Subcutaneous abdominal adipose tissue (tissue), 5 donors: ENCODE results near the gene TEK.
A peak's percentile ranks its signal among the peaks of the same experiment; 100 is the strongest.

Experiments used
- H3K27ac ChIP-seq: one replicate; pipeline ENCODE4 v1.7.0; 2013; ENCODE audit warnings: low read depth, mild to moderate bottlenecking, inconsistent platforms, low read length, moderate library complexity
- H3K27me3 ChIP-seq, 5 donors: one replicate each; pipeline ENCODE4 v1.7.0; 2013; ENCODE audit warnings: low read length in 5 of 5, inconsistent platforms in 1 of 5; ENCODE audit not compliant: control insufficient read depth in 5 of 5, insufficient read depth in 4 of 5
- H3K36me3 ChIP-seq, 5 donors: one replicate each; pipeline ENCODE4 v1.7.0; 2013; ENCODE audit warnings: low read length in 5 of 5; ENCODE audit not compliant: control insufficient read depth in 5 of 5, insufficient read depth in 5 of 5
- H3K4me1 ChIP-seq, 5 donors: one replicate each; pipeline ENCODE4 v1.7.0; 2013; ENCODE audit warnings: low read length in 5 of 5, mild to moderate bottlenecking in 3 of 5, moderate library complexity in 1 of 5; ENCODE audit not compliant: control insufficient read depth in 5 of 5, insufficient read depth in 5 of 5
- H3K4me3 ChIP-seq, 5 donors: one replicate each; pipeline ENCODE4 v1.7.0; 2013; ENCODE audit warnings: low read length in 5 of 5, low read depth in 1 of 5
- H3K9ac ChIP-seq, 5 donors: one replicate each; pipeline ENCODE4 v1.7.0; 2013; ENCODE audit warnings: low read length in 5 of 5, mild to moderate bottlenecking in 4 of 5, moderate library complexity in 3 of 5
- H3K9me3 ChIP-seq, 5 donors: one replicate each; pipeline ENCODE4 v1.7.0; 2013; ENCODE audit warnings: low read length in 5 of 5; ENCODE audit not compliant: control insufficient read depth in 5 of 5
- donor health status: healthy.
- donor health status: healthy.
- donor health status: healthy.
- donor health status: healthy.
- donor health status: healthy.

TEK gene

DNA sequence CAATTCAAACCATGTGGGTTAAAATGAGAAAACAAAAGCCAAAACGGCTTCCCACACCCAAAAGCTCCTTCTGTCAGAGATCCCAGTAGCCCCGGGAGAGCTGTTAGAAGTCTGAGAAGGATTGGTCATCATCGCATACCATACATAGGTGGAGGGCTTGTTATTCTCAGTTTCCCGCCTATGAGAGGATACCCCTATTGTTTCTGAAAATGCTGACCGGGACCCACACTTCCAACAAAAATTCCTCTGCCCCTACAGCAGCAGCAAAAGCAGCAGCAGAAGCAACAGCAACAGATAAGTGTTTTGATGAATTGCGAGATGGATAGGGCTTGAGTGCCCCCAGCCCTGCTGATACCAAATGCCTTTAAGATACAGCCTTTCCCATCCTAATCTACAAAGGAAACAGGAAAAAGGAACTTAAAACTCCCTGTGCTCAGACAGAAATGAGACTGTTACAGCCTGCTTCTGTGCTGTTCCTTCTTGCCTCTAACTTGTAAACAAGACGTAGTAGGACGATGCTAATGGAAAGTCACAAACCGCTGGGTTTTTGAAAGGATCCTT is at the start of gene TEK:
Gene TEK, plus strand, starts transcription at position 245 of the 561 bp plus-strand sequence. CDS start 366 bp downstream, outside the sequence.
- Histone ChIP-seq H3K27me3 (no peaks in the 10 kb centered on the region), H3K9ac (peak within 1 kb of the TSS in 4 of 5 donors; percentile 36 to 91 (median 58)), H3K27ac (peak within 1 kb of the TSS; percentile 69), H3K4me1 (peaks cover 0 to 11% (median 7%) of the 10 kb centered on the region in 5 donors), H3K4me3 (peak within 1 kb of the TSS; percentile 48 to 78 (median 57)), H3K9me3 (no peaks in the 10 kb centered on the region), H3K36me3 (no peaks in the 10 kb centered on the region)

DNA sequence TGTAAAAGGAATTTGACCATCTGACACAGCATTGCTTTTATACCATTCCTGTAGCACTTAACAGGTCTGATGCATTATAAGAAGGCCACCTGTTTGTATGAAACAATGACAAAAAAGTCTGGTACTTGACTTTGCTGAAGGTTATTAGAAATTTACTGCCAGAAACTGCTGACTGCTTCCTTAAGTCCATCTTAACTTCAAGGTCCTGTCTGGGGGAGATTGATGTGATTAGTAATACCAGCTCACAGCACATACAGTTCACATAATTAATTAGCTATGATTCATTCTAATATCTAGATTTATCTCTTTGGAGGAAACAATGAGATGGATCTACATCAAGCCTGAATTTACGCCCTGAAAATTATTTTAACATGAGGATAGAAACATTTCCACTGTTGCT is 49.6 kb upstream of the TEK start:
- H3K27me3 ChIP-seq: no peaks in the 10 kb centered on the region
- H3K9me3 ChIP-seq: no peaks in the 10 kb centered on the region
- peaks cover 0 to 10% (median 2%) of the 10 kb centered on the region in 5 donors for H3K36me3 ChIP-seq
- peaks cover 0 to 13% (median 6%) of the 10 kb centered on the region in 5 donors for H3K4me1 ChIP-seq
- no peak overlapping the region for H3K4me3 ChIP-seq
- no peak overlapping the region for H3K27ac ChIP-seq
- H3K9ac ChIP-seq: no peak overlapping the region

DNA sequence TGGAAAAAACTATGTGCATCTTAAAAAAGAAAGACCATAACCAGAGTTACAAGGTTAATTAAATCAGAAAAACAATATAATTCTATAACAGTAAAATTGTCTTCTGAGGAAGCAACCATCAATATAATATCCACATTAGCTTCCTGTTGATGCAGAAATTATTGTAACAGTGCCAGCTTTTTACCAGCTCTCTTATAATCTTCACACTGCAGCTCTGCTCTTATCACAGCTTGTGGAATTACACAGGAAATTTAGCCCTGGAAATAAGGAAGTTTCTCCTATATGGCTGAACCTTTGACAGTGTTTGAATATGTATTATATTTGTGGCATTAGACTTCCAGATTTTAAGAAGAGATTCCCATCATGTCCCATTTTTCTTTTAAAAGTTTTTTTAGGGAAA is 49.1 kb upstream of the TEK start:
- no peak overlapping the region for H3K9ac ChIP-seq
- H3K27ac ChIP-seq: no peak overlapping the region
- H3K4me1 ChIP-seq: peaks cover 0 to 9% (median 1%) of the 10 kb centered on the region in 5 donors
- H3K27me3 ChIP-seq: no peaks in the 10 kb centered on the region
- no peak overlapping the region for H3K4me3 ChIP-seq
- H3K9me3 ChIP-seq: no peaks in the 10 kb centered on the region
- H3K36me3 ChIP-seq: peaks cover 0 to 10% (median 2%) of the 10 kb centered on the region in 5 donors

DNA sequence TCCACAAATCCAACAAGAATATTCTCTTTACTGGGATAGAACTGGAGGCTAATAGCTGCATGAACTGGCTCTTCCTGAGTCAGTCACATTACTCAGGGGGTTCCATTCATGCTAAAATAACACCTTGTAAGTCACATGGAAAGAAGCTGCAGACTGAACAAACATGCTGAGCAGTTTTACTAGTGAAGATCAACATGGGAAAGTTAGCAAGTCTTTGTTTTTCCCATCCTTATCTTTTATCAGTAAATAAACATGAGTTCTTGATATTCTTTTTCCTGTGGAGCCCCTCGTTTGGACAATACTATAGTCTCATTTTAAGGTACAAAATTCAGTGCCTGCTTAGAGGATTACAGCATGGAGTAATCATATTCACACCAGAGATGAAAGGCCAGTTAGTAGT is 43.7 kb upstream of the TEK start:
- H3K27me3 ChIP-seq: no peaks in the 10 kb centered on the region
- H3K27ac ChIP-seq: no peak overlapping the region
- peaks cover 0 to 2% (median 0%) of the 10 kb centered on the region in 5 donors for H3K36me3 ChIP-seq
- peaks cover 0 to 7% (median 0%) of the 10 kb centered on the region in 5 donors for H3K4me1 ChIP-seq
- H3K4me3 ChIP-seq: no peak overlapping the region
- no peaks in the 10 kb centered on the region for H3K9me3 ChIP-seq
- no peak overlapping the region for H3K9ac ChIP-seq

DNA sequence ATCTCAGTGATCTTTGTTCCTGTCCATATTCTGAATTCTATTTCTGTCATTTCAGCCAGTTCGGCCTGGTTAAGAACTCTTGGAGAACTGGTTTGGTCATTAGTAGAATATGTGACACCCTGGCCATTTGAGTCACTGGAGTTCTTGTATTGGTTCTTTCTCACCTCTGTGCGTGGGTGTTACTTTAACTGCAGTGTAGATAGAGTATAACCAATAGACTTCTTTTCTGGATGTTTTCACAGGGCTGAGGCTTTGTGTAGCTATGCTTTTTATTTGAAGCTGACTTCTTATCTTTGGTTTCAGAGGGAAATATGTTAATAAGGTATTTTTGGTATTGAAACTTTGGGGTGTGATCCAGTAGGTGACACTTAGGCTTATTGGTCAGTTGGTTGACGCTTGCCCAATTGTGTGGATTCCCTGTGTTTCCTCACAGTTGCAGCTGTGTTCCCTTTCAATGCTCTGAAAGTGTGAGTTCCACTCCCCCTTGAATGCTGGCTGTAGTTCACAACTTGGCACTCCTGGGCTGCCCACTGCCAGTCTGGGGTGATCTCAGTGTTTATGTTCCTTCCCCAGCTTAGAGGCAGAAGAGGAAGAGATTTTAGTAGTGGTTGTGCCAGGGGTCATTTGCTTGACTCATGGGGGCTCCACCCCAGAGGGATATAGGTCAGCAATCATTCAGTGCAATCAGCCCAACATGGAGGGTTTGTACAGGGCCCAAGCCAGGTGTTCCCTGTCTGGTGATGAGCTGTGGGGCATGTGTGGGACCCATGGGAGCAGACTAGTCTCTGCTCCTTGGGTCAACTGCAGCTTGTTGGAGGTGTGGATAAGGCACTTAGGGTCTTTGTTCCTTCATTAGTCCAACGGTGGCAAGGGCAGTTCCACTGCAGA is 34.9 kb upstream of the TEK start:
- Histone ChIP-seq H3K27me3 (no peaks in the 10 kb centered on the region), H3K9ac (no peak overlapping the region), H3K4me3 (no peak overlapping the region), H3K27ac (no peak overlapping the region), H3K9me3 (no peaks in the 10 kb centered on the region), H3K36me3 (peaks cover 0 to 5% (median 0%) of the 10 kb centered on the region in 5 donors), H3K4me1 (peaks cover 0 to 5% (median 0%) of the 10 kb centered on the region in 5 donors)

DNA sequence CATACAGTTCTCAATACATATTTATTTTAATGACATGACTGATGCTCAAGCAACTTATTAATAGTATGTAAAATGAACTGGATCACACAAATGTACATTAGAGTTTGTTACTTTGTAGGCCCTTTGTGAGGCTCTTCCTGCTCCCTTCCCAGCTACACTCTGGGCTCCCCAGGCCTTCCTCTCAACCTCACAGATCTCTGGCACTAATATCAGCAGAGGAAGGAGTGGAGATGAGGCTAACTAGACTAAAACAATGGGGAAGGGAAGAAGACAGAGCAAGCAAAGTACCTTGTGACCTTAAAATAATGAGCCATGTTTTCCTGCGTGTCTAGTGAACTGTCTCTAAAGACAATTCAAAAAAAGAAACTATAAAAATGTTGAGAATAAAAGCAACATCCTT is 30.3 kb upstream of the TEK start:
- no peak overlapping the region for H3K9ac ChIP-seq
- peaks cover 0 to 6% (median 0%) of the 10 kb centered on the region in 5 donors for H3K4me1 ChIP-seq
- no peaks in the 10 kb centered on the region for H3K9me3 ChIP-seq
- no peak overlapping the region for H3K4me3 ChIP-seq
- H3K27ac ChIP-seq: peak overlapping the region; percentile 18
- peaks cover 0 to 5% (median 4%) of the 10 kb centered on the region in 5 donors for H3K36me3 ChIP-seq
- no peaks in the 10 kb centered on the region for H3K27me3 ChIP-seq

DNA sequence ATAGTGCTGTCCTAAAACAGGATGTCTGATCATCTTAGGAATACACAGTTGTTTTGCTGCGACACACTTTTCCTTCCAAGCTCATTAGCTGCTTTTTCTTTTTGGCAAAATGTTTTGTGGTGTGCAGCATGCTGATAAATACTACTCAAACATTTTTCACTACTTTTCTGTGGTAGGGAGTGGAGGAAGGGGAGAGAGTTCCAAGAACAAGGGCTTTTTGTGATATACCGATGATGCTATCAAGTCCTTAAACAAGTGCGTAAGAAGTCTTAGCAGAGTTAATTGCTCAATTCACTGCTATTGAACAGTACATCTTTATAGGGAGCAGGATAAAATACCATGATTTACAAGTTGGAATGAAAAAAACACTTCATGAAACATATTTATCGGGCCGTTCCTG is 23.6 kb upstream of the TEK start:
- H3K4me1 ChIP-seq: peaks cover 0 to 5% (median 0%) of the 10 kb centered on the region in 5 donors

DNA sequence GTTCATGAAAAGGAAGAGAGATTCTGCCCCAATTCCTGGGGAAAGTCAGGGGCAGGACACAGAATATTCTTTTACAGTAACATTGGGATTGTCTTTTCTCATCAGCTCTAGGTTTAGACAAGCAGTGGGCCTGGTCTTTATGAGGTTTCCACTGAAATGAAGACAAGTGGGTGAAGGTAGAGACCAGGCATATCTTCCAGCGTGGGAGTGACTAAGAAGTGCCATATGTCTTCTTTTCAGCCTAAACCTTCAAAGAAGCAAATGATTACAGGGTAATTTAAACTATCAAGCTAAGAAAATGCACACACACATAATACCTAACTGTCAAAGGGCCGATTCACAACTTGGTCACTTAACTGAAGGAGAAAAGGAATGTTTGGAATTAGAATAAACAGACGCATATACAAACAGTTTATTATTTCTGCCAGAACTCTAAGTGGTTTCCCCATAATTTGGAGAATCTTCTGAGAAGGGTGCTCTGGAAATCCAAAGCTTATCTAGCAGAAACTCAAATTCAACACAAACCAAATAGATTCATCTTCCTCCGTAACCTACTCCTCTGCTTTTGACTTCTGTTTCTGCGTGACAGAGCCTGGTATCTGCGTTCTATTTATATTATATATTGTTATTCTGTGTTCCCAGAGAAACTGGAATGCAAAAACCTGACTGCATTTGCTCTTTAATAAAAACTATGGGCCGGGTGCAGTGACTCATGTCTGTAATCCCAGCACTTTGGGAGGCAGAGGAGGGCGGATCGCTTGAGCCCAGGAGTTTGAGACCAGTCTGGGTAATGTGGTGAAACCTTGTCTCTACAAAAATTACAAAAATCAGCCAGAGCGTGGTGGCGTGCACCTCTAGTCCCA is 22.0 kb upstream of the TEK start:
- Histone ChIP-seq H3K9me3 (no peaks in the 10 kb centered on the region), H3K36me3 (peaks cover 0 to 4% (median 0%) of the 10 kb centered on the region in 5 donors), H3K4me3 (no peak overlapping the region), H3K9ac (no peak overlapping the region), H3K4me1 (peaks cover 0 to 5% (median 0%) of the 10 kb centered on the region in 5 donors), H3K27me3 (no peaks in the 10 kb centered on the region), H3K27ac (no peak overlapping the region)

More for the DNA sequence above, 23.6 kb upstream of the TEK start:
- H3K9me3 ChIP-seq: no peaks in the 10 kb centered on the region
- peaks cover 0 to 5% (median 0%) of the 10 kb centered on the region in 5 donors for H3K36me3 ChIP-seq
- no peak overlapping the region for H3K27ac ChIP-seq
- no peak overlapping the region for H3K4me3 ChIP-seq
- H3K27me3 ChIP-seq: no peaks in the 10 kb centered on the region
- no peak overlapping the region for H3K9ac ChIP-seq

DNA sequence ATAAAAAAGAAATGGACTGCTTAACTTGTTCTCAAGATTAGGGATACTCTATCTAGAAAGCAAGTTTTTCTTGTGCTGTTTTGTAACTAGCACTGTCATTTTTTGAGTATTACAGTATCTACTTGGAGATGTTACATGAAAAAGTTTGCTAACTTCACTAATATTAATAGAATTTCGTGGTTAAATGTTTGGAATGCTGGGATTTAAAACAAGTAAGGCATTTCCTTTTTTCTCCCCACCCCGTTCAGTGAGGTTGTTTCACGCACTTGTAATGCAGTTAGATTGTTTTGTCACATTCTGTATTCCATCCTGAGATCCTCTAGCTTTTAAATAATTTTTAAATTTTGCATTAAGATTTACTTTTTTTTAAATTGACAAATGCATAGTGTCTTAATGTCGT is 20.0 kb upstream of the TEK start:
- Histone ChIP-seq H3K36me3 (no peaks in the 10 kb centered on the region), H3K27me3 (no peaks in the 10 kb centered on the region), H3K9me3 (no peaks in the 10 kb centered on the region), H3K27ac (no peak overlapping the region), H3K9ac (no peak overlapping the region), H3K4me1 (peaks cover 0 to 5% (median 0%) of the 10 kb centered on the region in 5 donors), H3K4me3 (no peak overlapping the region)
